ENCODE measurements around the gene PTPN14.
A peak's percentile ranks its signal among the peaks of the same experiment; 100 is the strongest.

Gene PTPN14

GRCh38 chr1:214312530-214313051 is 238.8 kb downstream of the PTPN14 start:
- no peak overlapping the region for H3K4me3 ChIP-seq (ENCODE audit: low read length, poor library complexity, severe bottlenecking)
- H3K9me3 ChIP-seq (ENCODE audit: insufficient read depth, low read depth, low read length) = no peaks in the 10 kb centered on the region
- H3K4me1 ChIP-seq (ENCODE audit: insufficient read depth, low read length, poor library complexity, severe bottlenecking) = peaks cover 25% of the 10 kb centered on the region
- H3K27me3 ChIP-seq (ENCODE audit: insufficient read depth, low read length, poor library complexity, severe bottlenecking) = no peaks in the 10 kb centered on the region
- no peak overlapping the region for H3K9ac ChIP-seq (ENCODE audit: low read depth, low read length, poor library complexity, severe bottlenecking)
- H3F3A ChIP-seq (ENCODE audit: low read depth) = no peaks in the 10 kb centered on the region
- no peak overlapping the region for H2AFZ ChIP-seq (ENCODE audit: low read length)
- H4K20me1 ChIP-seq (ENCODE audit: insufficient read depth, low read length, poor library complexity, severe bottlenecking) = no peaks in the 10 kb centered on the region
- H3K36me3 ChIP-seq (ENCODE audit: insufficient read depth, low read length) = peaks cover 53% of the 10 kb centered on the region
- H3K9me2 ChIP-seq (replicated peaks; ENCODE audit: low read depth, low read length) = no peaks in the 10 kb centered on the region
- H3K4me2 ChIP-seq (ENCODE audit: low read depth, low read length, poor library complexity, severe bottlenecking) = no peak overlapping the region
- no peak for TF ChIP-seq CTCF (conservative IDR thresholded peaks at IDR 0.05; ENCODE audit: low read length)
- no peak for TF ChIP-seq EZH2phosphoT487 (IDR thresholded peaks at IDR 0.05; ENCODE audit: borderline replicate concordance)
- H3K79me2 ChIP-seq (ENCODE audit: insufficient read depth, low read length) = peaks cover 76% of the 10 kb centered on the region

DNA sequence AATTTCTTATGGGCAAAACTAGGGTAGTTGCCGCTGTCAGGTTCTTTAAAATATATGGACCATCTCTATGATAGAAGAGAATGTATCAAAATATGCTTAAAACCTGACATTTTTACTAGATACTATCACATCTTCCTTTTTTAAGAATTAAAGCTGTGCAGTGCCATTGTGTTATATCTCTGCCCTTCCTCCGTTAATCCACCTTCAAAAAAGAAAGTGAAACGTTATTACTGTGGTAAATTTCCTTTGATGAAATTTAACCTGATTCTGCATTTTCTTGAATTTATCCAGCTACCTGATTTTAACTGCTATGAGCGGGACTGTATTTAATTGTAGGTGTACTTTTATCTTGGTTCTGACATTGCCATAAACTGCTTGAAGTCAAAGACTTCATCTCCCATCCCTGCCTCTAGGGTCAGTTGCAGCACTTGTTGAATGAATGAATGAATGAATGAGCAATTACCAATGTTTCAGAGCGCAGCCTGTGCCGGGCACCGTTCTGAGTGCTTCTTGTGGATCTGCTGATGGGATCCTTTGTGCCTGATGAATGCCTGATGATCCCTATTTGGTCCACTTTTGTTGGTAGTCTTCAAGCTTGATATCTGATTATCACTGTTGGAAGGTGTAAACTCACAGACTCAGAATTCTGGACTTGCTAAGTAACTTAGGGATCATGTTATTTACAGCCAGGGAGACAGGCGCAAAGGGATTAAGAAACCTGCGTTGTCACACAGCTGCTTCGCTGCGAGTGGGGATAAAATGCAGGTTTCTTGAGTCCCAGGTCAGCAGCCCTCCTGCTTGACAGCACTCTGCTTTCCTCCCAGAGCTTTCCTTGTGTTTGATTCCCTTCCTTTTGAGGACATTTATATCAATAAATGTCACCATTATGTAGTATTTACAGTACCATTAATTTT is 240.4 kb downstream of the PTPN14 start:
- Histone ChIP-seq H3K9me2 (replicated peaks; ENCODE audit: low read depth, low read length) (no peaks in the 10 kb centered on the region), H3K4me2 (ENCODE audit: low read depth, low read length, poor library complexity, severe bottlenecking) (peak overlapping the region; percentile 44), H3K36me3 (ENCODE audit: insufficient read depth, low read length) (peaks cover 49% of the 10 kb centered on the region), H4K20me1 (ENCODE audit: insufficient read depth, low read length, poor library complexity, severe bottlenecking) (peaks cover 4% of the 10 kb centered on the region), H3K9ac (ENCODE audit: low read depth, low read length, poor library complexity, severe bottlenecking) (peak overlapping the region; percentile 27), H3K79me2 (ENCODE audit: insufficient read depth, low read length) (peaks cover 91% of the 10 kb centered on the region), H3F3A (ENCODE audit: low read depth) (no peaks in the 10 kb centered on the region), H2AFZ (ENCODE audit: low read length) (no peak overlapping the region), H3K27me3 (ENCODE audit: insufficient read depth, low read length, poor library complexity, severe bottlenecking) (no peaks in the 10 kb centered on the region), H3K4me1 (ENCODE audit: insufficient read depth, low read length, poor library complexity, severe bottlenecking) (peaks cover 25% of the 10 kb centered on the region), H3K9me3 (ENCODE audit: insufficient read depth, low read depth, low read length) (no peaks in the 10 kb centered on the region), H3K4me3 (ENCODE audit: low read length, poor library complexity, severe bottlenecking) (no peak overlapping the region)
- TF ChIP-seq CTCF (conservative IDR thresholded peaks at IDR 0.05; ENCODE audit: low read length) = no peak
- TF ChIP-seq EZH2phosphoT487 (IDR thresholded peaks at IDR 0.05; ENCODE audit: borderline replicate concordance) = no peak

DNA sequence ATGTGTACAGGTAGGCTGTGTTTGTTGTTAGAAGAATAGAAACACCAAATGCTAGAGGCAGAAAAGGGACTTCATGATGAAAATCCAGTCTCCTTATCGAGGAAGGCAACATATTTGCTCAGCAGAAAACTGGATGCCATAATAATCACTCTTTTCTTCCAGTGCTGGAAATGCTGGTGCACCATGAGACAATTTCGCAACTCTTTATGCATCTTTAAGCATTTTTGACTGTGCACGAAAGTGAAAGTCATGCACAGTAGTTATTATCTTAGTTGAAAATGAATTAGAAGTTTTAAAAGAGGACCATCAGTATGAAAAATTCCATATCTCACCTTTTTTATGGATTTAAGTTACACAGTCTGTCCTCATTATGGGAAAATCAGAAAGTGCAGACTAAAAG is 241.4 kb downstream of the PTPN14 start:
- peaks cover 4% of the 10 kb centered on the region for H4K20me1 ChIP-seq (ENCODE audit: insufficient read depth, low read length, poor library complexity, severe bottlenecking)
- no peaks in the 10 kb centered on the region for H3K27me3 ChIP-seq (ENCODE audit: insufficient read depth, low read length, poor library complexity, severe bottlenecking)
- peaks cover 25% of the 10 kb centered on the region for H3K4me1 ChIP-seq (ENCODE audit: insufficient read depth, low read length, poor library complexity, severe bottlenecking)
- no peaks in the 10 kb centered on the region for H3F3A ChIP-seq (ENCODE audit: low read depth)
- TF ChIP-seq EZH2phosphoT487 (IDR thresholded peaks at IDR 0.05; ENCODE audit: borderline replicate concordance) (no peak), CTCF (conservative IDR thresholded peaks at IDR 0.05; ENCODE audit: low read length) (no peak)
- no peak overlapping the region for H3K9ac ChIP-seq (ENCODE audit: low read depth, low read length, poor library complexity, severe bottlenecking)
- H3K4me2 ChIP-seq (ENCODE audit: low read depth, low read length, poor library complexity, severe bottlenecking) = peak overlapping the region; percentile 44
- H3K9me2 ChIP-seq (replicated peaks; ENCODE audit: low read depth, low read length) = no peaks in the 10 kb centered on the region
- H3K4me3 ChIP-seq (ENCODE audit: low read length, poor library complexity, severe bottlenecking) = no peak overlapping the region
- H3K36me3 ChIP-seq (ENCODE audit: insufficient read depth, low read length) = peaks cover 50% of the 10 kb centered on the region; the same call in 1 of the 2 replicates
- H3K79me2 ChIP-seq (ENCODE audit: insufficient read depth, low read length) = peaks cover 94% of the 10 kb centered on the region
- no peak overlapping the region for H2AFZ ChIP-seq (ENCODE audit: low read length)
- no peaks in the 10 kb centered on the region for H3K9me3 ChIP-seq (ENCODE audit: insufficient read depth, low read depth, low read length)
